Panc1 (cell line): ENCODE data around the gene MARCHF6. TPM values are rescaled to one million over a fixed set of nuclear protein-coding genes. Genes with fewer than 3 reads are reported as not detected.

ENCODE experiments used
- ATAC-seq: fragments of 200-7000 bp; cut with Tn5 transposase; 2 replicates; pipeline ENCODE4 v1.9.1; 2020; ENCODE audit warnings: mild to moderate bottlenecking, moderate library complexity
- BruUV-seq: library from RNA; stranded (reverse); fragments of 400-500 nt; replicated peaks from 2 replicates; lab custom pipeline; 2021; lab: Mats Ljungman, UMichigan
- CTCF ChIA-PET: fragments of 300-600 bp; sonication (Branson Sonifier 250); formaldehyde crosslinking; loops from one replicate; lab custom pipeline; 2022; ENCODE audit warnings: antibody characterized with exemption; lab: Charles Lee
- POLR2A ChIA-PET: fragments of 300-600 bp; sonication (Branson Sonifier 250); formaldehyde crosslinking; loops from one replicate; lab custom pipeline; 2022; ENCODE audit warnings: antibody characterized with exemption; lab: Charles Lee
- DNase-seq: peaks from one replicate; pipeline ENCODE4 v3.0.0-alpha.2; 2010; ENCODE audit warnings: low read depth, low spot score
- H3K27ac ChIP-seq: 2 replicates; pipeline ENCODE4 v1.5.1; 2011; ENCODE audit warnings: mild to moderate bottlenecking, low read length, inconsistent platforms
- H3K27me3 ChIP-seq: fragments of 200-500 bp; sonication (Bioruptor generic); 2 replicates; pipeline ENCODE4 v1.6.0; 2014; ENCODE audit warnings: low read length, inconsistent platforms; ENCODE audit not compliant: control insufficient read depth, insufficient read depth
- H3K36me3 ChIP-seq: fragments of 200-500 bp; sonication (Bioruptor generic); 2 replicates; pipeline ENCODE4 v1.5.1; 2014; ENCODE audit warnings: inconsistent platforms, mild to moderate bottlenecking, low read length, moderate library complexity; ENCODE audit not compliant: control insufficient read depth, insufficient read depth
- H3K4me1 ChIP-seq: 2 replicates; pipeline ENCODE4 v1.5.1; 2011; ENCODE audit warnings: inconsistent platforms, mild to moderate bottlenecking, low read length, moderate library complexity; ENCODE audit not compliant: control insufficient read depth, insufficient read depth
- H3K4me3 ChIP-seq, 2 experiments: 2 replicates each; pipeline ENCODE4 v1.5.1; 2011 to 2012; ENCODE audit warnings: low read depth in 2 of 2, low read length in 2 of 2, mild to moderate bottlenecking in 2 of 2, inconsistent platforms in 1 of 2, moderate library complexity in 1 of 2
- H3K9me3 ChIP-seq: fragments of 200-500 bp; sonication (Bioruptor generic); 2 replicates; pipeline ENCODE4 v1.5.1; 2014; ENCODE audit warnings: low read depth, mild to moderate bottlenecking, inconsistent platforms, low read length, moderate library complexity; ENCODE audit not compliant: control insufficient read depth, insufficient read depth
- POLR2AphosphoS5 ChIP-seq: IDR thresholded peaks from 2 replicates; pipeline ENCODE4 v1.6.1; 2012; ENCODE audit warnings: mild to moderate bottlenecking, low read depth, low read length, moderate library complexity
- SIN3A ChIP-seq: IDR thresholded peaks from 2 replicates; pipeline ENCODE4 v1.6.1; 2012; ENCODE audit warnings: low read depth, mild to moderate bottlenecking, low read length, moderate library complexity, borderline replicate concordance; ENCODE audit not compliant: insufficient read depth
- TCF7L2 ChIP-seq: IDR thresholded peaks from 2 replicates; pipeline ENCODE4 v1.6.1; 2011; ENCODE audit warnings: mild to moderate bottlenecking, low read depth, low read length, inconsistent platforms
- in situ Hi-C: cut with HindIII; loops from 2 replicates; pipeline ENCODE4 v1.10.0; 2016; ENCODE audit warnings: low sequenced_read_pairs, low pct_unique_long_range_greater_than_20kb
- intact Hi-C: fragments of 100-400 bp; cut with micrococcal nuclease; formaldehyde crosslinking; loops from one replicate; pipeline ENCODE4 v1.10.0; 2022; ENCODE audit not compliant: unreplicated experiment
- total RNA-seq: library from RNA; stranded (reverse); gene quantifications from one replicate; pipeline ENCODE4 v1.2.1, GENCODE V29; 2021; ENCODE audit not compliant: unreplicated experiment
- TF ChIP-seq, protein P1 (sequence below), 2 experiments: IDR thresholded peaks; 2 replicates each; pipeline ENCODE4 v1.6.1; 2011 to 2012; ENCODE audit warnings: low read depth in 2 of 2, control low read depth in 1 of 2, low read length in 1 of 2, mild to moderate bottlenecking in 1 of 2, moderate library complexity in 1 of 2; ENCODE audit not compliant: insufficient read depth in 1 of 2
- TF ChIP-seq, protein P2 (sequence below): fragments of 450-650 bp; IDR thresholded peaks from 2 replicates; pipeline ENCODE4 v1.5.1; 2017; ENCODE audit warnings: mild to moderate bottlenecking

Gene MARCHF6
- total RNA-seq, 1 experiment from 2014 or later, result 172 TPM

DNA sequence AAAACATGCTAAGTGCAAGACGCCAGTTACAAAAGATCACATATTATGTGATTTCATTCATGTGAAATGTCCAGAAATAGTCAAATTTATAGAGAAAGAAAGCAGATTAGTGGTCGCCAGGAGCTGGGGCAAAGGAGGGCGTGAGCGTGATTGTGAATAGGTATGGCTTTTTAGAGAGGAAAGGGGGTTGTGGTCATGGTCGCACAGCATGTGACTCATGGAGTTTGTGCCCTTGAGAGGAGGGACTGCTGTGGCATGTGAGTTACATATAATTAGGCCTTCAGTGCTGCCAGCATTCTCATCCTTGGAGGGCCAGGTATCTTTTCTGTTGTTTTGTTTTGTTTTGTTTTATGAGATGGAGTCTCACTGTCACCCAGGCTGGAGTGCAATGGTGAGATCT, 21.2 kb upstream of the MARCHF6 start:
- Histone ChIP-seq H3K9me3 (no peaks in the 10 kb centered on the region), H3K27ac (no peak overlapping the region), H3K36me3 (no peaks in the 10 kb centered on the region), H3K4me1 (peaks cover 29% of the 10 kb centered on the region), H3K27me3 (no peaks in the 10 kb centered on the region), H3K4me3 (no peak overlapping the region)
- TF ChIP-seq POLR2AphosphoS5, result no peak
- no peak for TF ChIP-seq TCF7L2
- TF ChIP-seq, protein P1, sequence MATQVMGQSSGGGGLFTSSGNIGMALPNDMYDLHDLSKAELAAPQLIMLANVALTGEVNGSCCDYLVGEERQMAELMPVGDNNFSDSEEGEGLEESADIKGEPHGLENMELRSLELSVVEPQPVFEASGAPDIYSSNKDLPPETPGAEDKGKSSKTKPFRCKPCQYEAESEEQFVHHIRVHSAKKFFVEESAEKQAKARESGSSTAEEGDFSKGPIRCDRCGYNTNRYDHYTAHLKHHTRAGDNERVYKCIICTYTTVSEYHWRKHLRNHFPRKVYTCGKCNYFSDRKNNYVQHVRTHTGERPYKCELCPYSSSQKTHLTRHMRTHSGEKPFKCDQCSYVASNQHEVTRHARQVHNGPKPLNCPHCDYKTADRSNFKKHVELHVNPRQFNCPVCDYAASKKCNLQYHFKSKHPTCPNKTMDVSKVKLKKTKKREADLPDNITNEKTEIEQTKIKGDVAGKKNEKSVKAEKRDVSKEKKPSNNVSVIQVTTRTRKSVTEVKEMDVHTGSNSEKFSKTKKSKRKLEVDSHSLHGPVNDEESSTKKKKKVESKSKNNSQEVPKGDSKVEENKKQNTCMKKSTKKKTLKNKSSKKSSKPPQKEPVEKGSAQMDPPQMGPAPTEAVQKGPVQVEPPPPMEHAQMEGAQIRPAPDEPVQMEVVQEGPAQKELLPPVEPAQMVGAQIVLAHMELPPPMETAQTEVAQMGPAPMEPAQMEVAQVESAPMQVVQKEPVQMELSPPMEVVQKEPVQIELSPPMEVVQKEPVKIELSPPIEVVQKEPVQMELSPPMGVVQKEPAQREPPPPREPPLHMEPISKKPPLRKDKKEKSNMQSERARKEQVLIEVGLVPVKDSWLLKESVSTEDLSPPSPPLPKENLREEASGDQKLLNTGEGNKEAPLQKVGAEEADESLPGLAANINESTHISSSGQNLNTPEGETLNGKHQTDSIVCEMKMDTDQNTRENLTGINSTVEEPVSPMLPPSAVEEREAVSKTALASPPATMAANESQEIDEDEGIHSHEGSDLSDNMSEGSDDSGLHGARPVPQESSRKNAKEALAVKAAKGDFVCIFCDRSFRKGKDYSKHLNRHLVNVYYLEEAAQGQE (IDR thresholded peaks at IDR 0.05; ENCODE audit: insufficient read depth in 1 of 2, low read depth in 2 of 2, low read length in 1 of 2), result no peak
- TF ChIP-seq, protein P2, sequence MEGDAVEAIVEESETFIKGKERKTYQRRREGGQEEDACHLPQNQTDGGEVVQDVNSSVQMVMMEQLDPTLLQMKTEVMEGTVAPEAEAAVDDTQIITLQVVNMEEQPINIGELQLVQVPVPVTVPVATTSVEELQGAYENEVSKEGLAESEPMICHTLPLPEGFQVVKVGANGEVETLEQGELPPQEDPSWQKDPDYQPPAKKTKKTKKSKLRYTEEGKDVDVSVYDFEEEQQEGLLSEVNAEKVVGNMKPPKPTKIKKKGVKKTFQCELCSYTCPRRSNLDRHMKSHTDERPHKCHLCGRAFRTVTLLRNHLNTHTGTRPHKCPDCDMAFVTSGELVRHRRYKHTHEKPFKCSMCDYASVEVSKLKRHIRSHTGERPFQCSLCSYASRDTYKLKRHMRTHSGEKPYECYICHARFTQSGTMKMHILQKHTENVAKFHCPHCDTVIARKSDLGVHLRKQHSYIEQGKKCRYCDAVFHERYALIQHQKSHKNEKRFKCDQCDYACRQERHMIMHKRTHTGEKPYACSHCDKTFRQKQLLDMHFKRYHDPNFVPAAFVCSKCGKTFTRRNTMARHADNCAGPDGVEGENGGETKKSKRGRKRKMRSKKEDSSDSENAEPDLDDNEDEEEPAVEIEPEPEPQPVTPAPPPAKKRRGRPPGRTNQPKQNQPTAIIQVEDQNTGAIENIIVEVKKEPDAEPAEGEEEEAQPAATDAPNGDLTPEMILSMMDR, result no peak
- no peak for TF ChIP-seq SIN3A
- ChIA-PET CTCF (interaction anchor here (0.6 kb wide), 1 partner anchor 32 kb away, joined by 3 read pairs; no protein-coding TSS in a partner anchor), POLR2A (no interaction called here)
- in situ Hi-C loops, result no loop called here
- DNase-seq, result no peak
- ATAC-seq, result no peak
- no TSS peak for BruUV-seq
- intact Hi-C loops, result no loop called here

DNA sequence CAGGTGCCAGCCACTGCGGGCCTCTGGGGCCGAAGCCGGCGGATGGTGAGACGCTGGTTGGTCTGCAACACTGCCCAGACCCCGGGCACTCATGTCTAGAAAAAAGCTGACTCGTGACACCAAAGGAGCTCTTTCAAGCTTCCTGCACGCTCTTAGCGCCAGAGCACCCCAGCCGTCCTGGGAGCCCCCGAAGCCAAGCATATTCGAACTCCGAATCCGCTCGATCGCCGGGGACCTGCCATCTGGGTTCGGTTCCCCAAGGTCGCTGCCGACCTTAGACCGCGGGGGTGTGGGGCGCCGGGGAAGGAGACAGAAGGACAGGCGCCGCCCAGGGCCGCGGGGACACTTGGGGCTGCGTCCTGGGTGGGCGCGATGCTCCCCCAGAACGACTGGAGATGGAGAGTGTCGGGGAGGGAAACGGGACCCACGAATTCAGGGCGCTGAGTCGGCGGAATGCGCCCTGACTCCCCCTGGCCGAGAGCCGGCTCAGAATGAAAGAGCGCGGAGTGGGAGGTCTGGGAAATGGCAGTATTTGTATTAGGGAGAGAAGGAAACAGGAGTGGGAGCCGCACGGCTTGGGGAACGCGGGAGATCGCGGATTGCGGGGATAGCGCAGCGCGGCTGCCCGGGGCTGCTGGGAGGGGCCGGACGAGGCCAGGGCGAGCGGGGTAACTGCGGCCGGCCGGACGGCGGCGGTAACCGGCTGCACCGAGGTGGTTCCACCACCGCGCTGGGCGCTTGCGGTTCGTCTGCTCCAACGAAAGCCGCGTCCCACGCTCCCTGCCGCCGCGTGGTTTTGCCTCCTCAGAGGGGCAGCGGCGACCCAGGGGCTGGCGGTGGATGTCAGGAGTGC, 20.1 kb upstream of the MARCHF6 start:
- Histone ChIP-seq H3K4me3 (peak overlapping the region; percentile 70 to 87), H3K36me3 (no peaks in the 10 kb centered on the region), H3K27me3 (no peaks in the 10 kb centered on the region), H3K4me1 (peaks cover 29% of the 10 kb centered on the region), H3K27ac (peak overlapping the region; percentile 80), H3K9me3 (no peaks in the 10 kb centered on the region)
- intact Hi-C loops, result loop anchor here (1.0 kb wide), 1 partner anchor 49 kb away; no protein-coding TSS in a partner anchor
- in situ Hi-C loops, result no loop called here
- TF ChIP-seq SIN3A, result 0 out of 2 replicates have a peak, but pooled peaks have one; percentile 29
- TF ChIP-seq POLR2AphosphoS5, result 0 out of 2 replicates have a peak, but pooled peaks have one; percentile 31
- TF ChIP-seq, protein P1 (IDR thresholded peaks at IDR 0.05; ENCODE audit: insufficient read depth in 1 of 2, low read depth in 2 of 2, low read length in 1 of 2), result no peak
- peak; percentile 23; the same call in 1 of the 2 replicates for TF ChIP-seq TCF7L2
- TF ChIP-seq, protein P2, result no peak
- DNase-seq (no peak), ATAC-seq (peak; percentile 90)
- CTCF ChIA-PET, result no interaction called here
- POLR2A ChIA-PET, result interaction anchor here (0.7 kb wide), 1 partner anchor 50 kb away, joined by 3 read pairs; no protein-coding TSS in a partner anchor
- no TSS peak for BruUV-seq
